HepG2 (cell line): Measurements from ENCODE around the gene VPS25. TPM values are rescaled to one million over a fixed set of nuclear protein-coding genes. Genes with fewer than 3 reads are reported as not detected.

Experiments used
- ATAC-seq: fragments of 200-7000 bp; cut with Tn5 transposase; 3 replicates; pipeline ENCODE4 v1.9.1; 2020; ENCODE audit warnings: mild to moderate bottlenecking, moderate library complexity
- BruUV-seq: library from RNA; stranded (reverse); fragments of 400-500 nt; replicated peaks from 2 replicates; lab custom pipeline; 2021; lab: Mats Ljungman, UMichigan
- CTCF ChIA-PET: fragments of 300-600 bp; formaldehyde crosslinking; extraction: SDS; loops from one replicate; lab custom pipeline; 2021; ENCODE audit warnings: low total read pairs, inconsistent platforms, low intra/inter-chr PET ratio; lab: Yijun Ruan, JAX
- POLR2A ChIA-PET: fragments of 350-600 bp; sonication (Branson Sonifier 250); formaldehyde crosslinking; loops from one replicate; lab custom pipeline; 2020; ENCODE audit warnings: antibody characterized with exemption, inconsistent platforms; lab: Yijun Ruan, JAX
- DNase-seq: peaks from one replicate; pipeline ENCODE4 v3.0.0-alpha.2; 2015; ENCODE audit warnings: low spot score
- FAIRE-seq: peaks from 3 replicates; lab custom pipeline; 2011; peaks lifted over from hg19 to GRCh38; lab: Jason Lieb, UNC
- H2AFZ ChIP-seq: one replicate; pipeline ENCODE4 v1.6.1; 2011; ENCODE audit warnings: low read length, inconsistent platforms
- H3K27ac ChIP-seq: fragments of 300-600 bp; 3 replicates; pipeline ENCODE4 v1.8.0; 2011; ENCODE audit warnings: mixed run types, mild to moderate bottlenecking, mixed read lengths, low read length, inconsistent platforms; ENCODE audit not compliant: insufficient read depth; ENCODE audit errors: extremely low read length
- H3K27me3 ChIP-seq, 2 experiments: fragments of 200-600 bp in 1 of 2; 2 replicates in 1 of 2; 3 replicates in 1 of 2; pipeline versions ENCODE4 v1.6.0 to v1.8.0; 2011; ENCODE audit warnings: low read length in 2 of 2, mild to moderate bottlenecking in 2 of 2, moderate library complexity in 2 of 2, inconsistent platforms in 1 of 2; ENCODE audit not compliant: insufficient read depth in 2 of 2, control insufficient read depth in 1 of 2
- H3K36me3 ChIP-seq, 2 experiments: fragments of 200-600 bp in 1 of 2; replicated peaks in 1 of 2; 2 replicates in 1 of 2; 3 replicates in 1 of 2; pipeline versions ENCODE4 v1.5.1 to v1.8.0; 2011; ENCODE audit warnings: low read length in 2 of 2, inconsistent platforms in 1 of 2; ENCODE audit not compliant: insufficient read depth in 2 of 2, control insufficient read depth in 1 of 2
- H3K4me1 ChIP-seq: 2 replicates; pipeline ENCODE4 v1.5.1; 2012; ENCODE audit warnings: low read length, inconsistent platforms; ENCODE audit not compliant: insufficient read depth
- H3K4me2 ChIP-seq: 2 replicates; pipeline ENCODE4 v1.6.0; 2011; ENCODE audit warnings: low read depth, low read length, inconsistent platforms
- H3K4me3 ChIP-seq, 3 experiments: fragments of 200-600 bp in 1 of 3; sonication (generic), shearing (Covaris generic) in 1 of 3; replicated peaks in 1 of 3; 2 replicates each; pipeline ENCODE4 v1.5.1; 2011 to 2016; ENCODE audit warnings: low read length in 3 of 3, inconsistent platforms in 2 of 3, low read depth in 2 of 3, mild to moderate bottlenecking in 2 of 3, control low read depth in 1 of 3, mixed read lengths in 1 of 3; ENCODE audit not compliant: insufficient read depth in 1 of 3
- H3K79me2 ChIP-seq: one replicate; pipeline ENCODE4 v1.6.1; 2011; ENCODE audit warnings: low read length, inconsistent platforms; ENCODE audit not compliant: insufficient read depth
- H3K9ac ChIP-seq: 2 replicates; pipeline ENCODE4 v1.6.0; 2011; ENCODE audit warnings: mild to moderate bottlenecking, low read depth, low read length, inconsistent platforms; ENCODE audit not compliant: insufficient read depth
- H3K9me3 ChIP-seq: 2 replicates; pipeline ENCODE4 v1.5.1; 2012; ENCODE audit warnings: mild to moderate bottlenecking, low read length
- H4K20me1 ChIP-seq: 2 replicates; pipeline ENCODE4 v1.6.0; 2011; ENCODE audit warnings: inconsistent platforms, mild to moderate bottlenecking, low read length, moderate library complexity; ENCODE audit not compliant: insufficient read depth
- ATAD3A ChIP-seq: sonication (generic); formaldehyde crosslinking; IDR thresholded peaks from 2 replicates; pipeline ENCODE4 v1.4.0; 2020; ENCODE audit warnings: missing genetic modification reagents
- HOXA5 ChIP-seq: sonication (generic); formaldehyde crosslinking; IDR thresholded peaks from 2 replicates; pipeline ENCODE4 v1.4.0; 2020; ENCODE audit warnings: missing genetic modification reagents
- POLR2G ChIP-seq: fragments of 200-400 bp; formaldehyde crosslinking; IDR thresholded peaks from 2 replicates; pipeline ENCODE4 v1.6.1; 2018; ENCODE audit warnings: mild to moderate bottlenecking, low read depth, low read length, moderate library complexity
- TOE1 ChIP-seq: sonication (generic); formaldehyde crosslinking; IDR thresholded peaks from 2 replicates; pipeline ENCODE4 v1.4.0; 2020; ENCODE audit warnings: mild to moderate bottlenecking, missing genetic modification reagents
- whole genome bisulfite sequencing: methylation state at CpG from one replicate; pipeline ENCODE4 v1.1.6; 2017; ENCODE audit warnings: low lambda C conversion rate; 5-methylcytosine and 5-hydroxymethylcytosine counted together
- in situ Hi-C: cut with HindIII; loops from 2 replicates; pipeline ENCODE4 v1.10.0; 2017; ENCODE audit warnings: low pct_unique_long_range_greater_than_20kb; ENCODE audit not compliant: extremely low pct_ligation_motif_present
- intact Hi-C: fragments of 100-400 bp; cut with micrococcal nuclease; formaldehyde crosslinking; loops from one replicate; pipeline ENCODE4 v1.10.0; 2022; ENCODE audit not compliant: unreplicated experiment
- polyA plus RNA-seq, 8 experiments: library from polyadenylated mRNA; depleted of rRNA in 3 of 8; stranded (reverse) in 7 of 8; unstranded in 1 of 8; fragments of >200 nt; fragmentation: Illumina TruSeq in 4 of 8; extraction: Trizol in 4 of 8; gene quantifications; 2 replicates each; pipeline versions ENCODE4 v1.2.1 to v1.2.3, GENCODE V29; 2011 to 2016; ENCODE audit warnings: low read depth in 4 of 8, missing spikeins in 1 of 8, mixed read lengths in 1 of 8; ENCODE audit not compliant: insufficient read depth in 1 of 8
- total RNA-seq, 5 experiments: library from RNA; depleted of rRNA; stranded (reverse); fragments of >200 nt; fragmentation: Illumina TruSeq; extraction: Trizol; gene quantifications; 2 replicates each; pipeline ENCODE4 v1.2.3, GENCODE V29; 2016; ENCODE audit warnings: low read depth in 1 of 5
- TF ChIP-seq, protein P1 (sequence below): IDR thresholded peaks from 2 replicates; pipeline ENCODE4 v1.6.1; 2016; ENCODE audit warnings: low read depth, missing genetic modification reagents, missing compliant biosample characterization
- TF ChIP-seq, protein P2 (sequence below): sonication (generic); formaldehyde crosslinking; IDR thresholded peaks from 2 replicates; pipeline ENCODE4 v1.5.1; 2020; ENCODE audit warnings: mild to moderate bottlenecking, missing genetic modification reagents
- TF ChIP-seq, protein P3 (sequence below): sonication (generic); formaldehyde crosslinking; IDR thresholded peaks from 2 replicates; pipeline ENCODE4 v1.4.0; 2020; ENCODE audit warnings: missing genetic modification reagents
- TF ChIP-seq, protein P4 (sequence below): sonication (generic); formaldehyde crosslinking; conservative IDR thresholded peaks from 2 replicates; pipeline ENCODE4 v1.4.0; 2020; ENCODE audit warnings: missing genetic modification reagents

VPS25 gene
- total and polyA plus RNA-seq, 2 of the 13 experiments (the other 11 are each of a cell fraction or from before 2014, with no cell fraction given): 161 to 249 TPM

DNA sequence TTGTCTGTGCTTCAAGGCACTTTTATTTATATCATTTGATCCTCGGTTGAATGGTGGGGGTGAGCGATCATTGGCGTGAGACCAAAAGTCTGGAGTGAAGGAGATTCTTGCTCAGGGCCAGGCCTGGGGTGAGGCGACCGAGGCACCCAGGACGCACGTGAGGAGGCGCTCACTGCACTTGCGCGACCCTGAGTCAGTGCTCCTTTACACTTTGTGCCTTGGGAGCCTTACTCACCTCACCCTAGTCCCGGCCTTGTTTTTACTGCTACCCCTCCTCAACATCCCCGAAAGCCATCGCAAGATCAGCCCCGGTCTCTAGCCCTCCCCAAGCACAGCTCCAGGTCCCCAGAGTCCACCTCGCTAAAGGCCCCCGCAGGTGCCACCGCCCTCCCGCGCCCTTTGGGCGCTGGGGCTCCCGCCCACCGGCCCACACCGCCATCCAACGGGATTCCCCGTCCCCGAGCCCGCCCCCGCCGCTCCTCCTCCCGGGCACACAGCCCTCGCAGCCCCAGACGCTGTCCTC, 28.9 kb upstream of the VPS25 start:
- in situ Hi-C loops: no loop called here
- H3K9me3 ChIP-seq: no peaks in the 10 kb centered on the region
- POLR2A ChIA-PET: interaction anchor here (0.6 to 3.8 kb wide), 23 partner anchors 10 to 195 kb away, joined by 3 to 55 read pairs (median 4); partner anchors contain the start of genes BECN1, CNTD1, CNTNAP1 and COA3
- H3K79me2 ChIP-seq: peaks cover 9% of the 10 kb centered on the region
- no peaks in the 10 kb centered on the region for H3K36me3 ChIP-seq
- DNase-seq (peak; percentile 78), ATAC-seq (peak; percentile 89), FAIRE-seq (no peak)
- no peaks in the 10 kb centered on the region for H3K27me3 ChIP-seq
- peak overlapping the region; percentile 67 for H2AFZ ChIP-seq
- peak overlapping the region; percentile 83 for H3K27ac ChIP-seq
- peaks cover 56% of the 10 kb centered on the region for H3K4me1 ChIP-seq
- H4K20me1 ChIP-seq: no peaks in the 10 kb centered on the region
- intact Hi-C loops: no loop called here
- H3K9ac ChIP-seq: peak overlapping the region; percentile 81
- 2% methylated on average over 31 of the region's 32 CpGs for WGBS
- TSS peak; percentile 86 for BruUV-seq
- H3K4me2 ChIP-seq: peak overlapping the region; percentile 95
- peak overlapping the region; percentile 58 to 84 (median 76) for H3K4me3 ChIP-seq
- CTCF ChIA-PET: no interaction called here
- TF ChIP-seq, protein P1, sequence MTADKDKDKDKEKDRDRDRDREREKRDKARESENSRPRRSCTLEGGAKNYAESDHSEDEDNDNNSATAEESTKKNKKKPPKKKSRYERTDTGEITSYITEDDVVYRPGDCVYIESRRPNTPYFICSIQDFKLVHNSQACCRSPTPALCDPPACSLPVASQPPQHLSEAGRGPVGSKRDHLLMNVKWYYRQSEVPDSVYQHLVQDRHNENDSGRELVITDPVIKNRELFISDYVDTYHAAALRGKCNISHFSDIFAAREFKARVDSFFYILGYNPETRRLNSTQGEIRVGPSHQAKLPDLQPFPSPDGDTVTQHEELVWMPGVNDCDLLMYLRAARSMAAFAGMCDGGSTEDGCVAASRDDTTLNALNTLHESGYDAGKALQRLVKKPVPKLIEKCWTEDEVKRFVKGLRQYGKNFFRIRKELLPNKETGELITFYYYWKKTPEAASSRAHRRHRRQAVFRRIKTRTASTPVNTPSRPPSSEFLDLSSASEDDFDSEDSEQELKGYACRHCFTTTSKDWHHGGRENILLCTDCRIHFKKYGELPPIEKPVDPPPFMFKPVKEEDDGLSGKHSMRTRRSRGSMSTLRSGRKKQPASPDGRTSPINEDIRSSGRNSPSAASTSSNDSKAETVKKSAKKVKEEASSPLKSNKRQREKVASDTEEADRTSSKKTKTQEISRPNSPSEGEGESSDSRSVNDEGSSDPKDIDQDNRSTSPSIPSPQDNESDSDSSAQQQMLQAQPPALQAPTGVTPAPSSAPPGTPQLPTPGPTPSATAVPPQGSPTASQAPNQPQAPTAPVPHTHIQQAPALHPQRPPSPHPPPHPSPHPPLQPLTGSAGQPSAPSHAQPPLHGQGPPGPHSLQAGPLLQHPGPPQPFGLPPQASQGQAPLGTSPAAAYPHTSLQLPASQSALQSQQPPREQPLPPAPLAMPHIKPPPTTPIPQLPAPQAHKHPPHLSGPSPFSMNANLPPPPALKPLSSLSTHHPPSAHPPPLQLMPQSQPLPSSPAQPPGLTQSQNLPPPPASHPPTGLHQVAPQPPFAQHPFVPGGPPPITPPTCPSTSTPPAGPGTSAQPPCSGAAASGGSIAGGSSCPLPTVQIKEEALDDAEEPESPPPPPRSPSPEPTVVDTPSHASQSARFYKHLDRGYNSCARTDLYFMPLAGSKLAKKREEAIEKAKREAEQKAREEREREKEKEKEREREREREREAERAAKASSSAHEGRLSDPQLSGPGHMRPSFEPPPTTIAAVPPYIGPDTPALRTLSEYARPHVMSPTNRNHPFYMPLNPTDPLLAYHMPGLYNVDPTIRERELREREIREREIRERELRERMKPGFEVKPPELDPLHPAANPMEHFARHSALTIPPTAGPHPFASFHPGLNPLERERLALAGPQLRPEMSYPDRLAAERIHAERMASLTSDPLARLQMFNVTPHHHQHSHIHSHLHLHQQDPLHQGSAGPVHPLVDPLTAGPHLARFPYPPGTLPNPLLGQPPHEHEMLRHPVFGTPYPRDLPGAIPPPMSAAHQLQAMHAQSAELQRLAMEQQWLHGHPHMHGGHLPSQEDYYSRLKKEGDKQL (CRISPR knock-in tag): no peak; the same call in 1 of the 2 replicates
- TF ChIP-seq, protein P2, sequence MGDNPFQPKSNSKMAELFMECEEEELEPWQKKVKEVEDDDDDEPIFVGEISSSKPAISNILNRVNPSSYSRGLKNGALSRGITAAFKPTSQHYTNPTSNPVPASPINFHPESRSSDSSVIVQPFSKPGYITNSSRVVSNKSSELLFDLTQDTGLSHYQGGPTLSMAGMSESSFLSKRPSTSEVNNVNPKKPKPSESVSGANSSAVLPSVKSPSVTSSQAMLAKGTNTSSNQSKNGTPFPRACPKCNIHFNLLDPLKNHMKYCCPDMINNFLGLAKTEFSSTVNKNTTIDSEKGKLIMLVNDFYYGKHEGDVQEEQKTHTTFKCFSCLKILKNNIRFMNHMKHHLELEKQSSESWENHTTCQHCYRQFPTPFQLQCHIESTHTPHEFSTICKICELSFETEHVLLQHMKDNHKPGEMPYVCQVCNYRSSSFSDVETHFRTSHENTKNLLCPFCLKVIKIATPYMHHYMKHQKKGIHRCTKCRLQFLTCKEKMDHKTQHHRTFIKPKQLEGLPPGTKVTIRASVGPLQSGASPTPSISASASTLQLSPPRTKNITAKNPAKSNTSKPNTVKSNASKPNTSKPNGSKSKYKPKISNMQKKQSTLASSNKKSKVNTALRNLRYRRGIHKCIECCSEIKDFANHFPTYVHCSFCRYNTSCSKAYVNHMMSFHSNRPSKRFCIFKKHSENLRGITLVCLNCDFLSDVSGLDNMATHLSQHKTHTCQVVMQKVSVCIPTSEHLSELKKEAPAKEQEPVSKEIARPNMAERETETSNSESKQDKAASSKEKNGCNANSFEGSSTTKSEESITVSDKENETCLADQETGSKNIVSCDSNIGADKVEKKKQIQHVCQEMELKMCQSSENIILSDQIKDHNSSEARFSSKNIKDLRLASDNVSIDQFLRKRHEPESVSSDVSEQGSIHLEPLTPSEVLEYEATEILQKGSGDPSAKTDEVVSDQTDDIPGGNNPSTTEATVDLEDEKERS (CRISPR knock-in tag): 0 out of 2 replicates have a peak, but pooled peaks have one; percentile 10
- TF ChIP-seq POLR2G (peak; percentile 85; the same call in 1 of the 2 replicates), ATAD3A (CRISPR knock-in tag) (no peak), TOE1 (CRISPR knock-in tag) (no peak; the same call in 1 of the 2 replicates), HOXA5 (CRISPR knock-in tag) (no peak; the same call in 1 of the 2 replicates)
- TF ChIP-seq, protein P3, sequence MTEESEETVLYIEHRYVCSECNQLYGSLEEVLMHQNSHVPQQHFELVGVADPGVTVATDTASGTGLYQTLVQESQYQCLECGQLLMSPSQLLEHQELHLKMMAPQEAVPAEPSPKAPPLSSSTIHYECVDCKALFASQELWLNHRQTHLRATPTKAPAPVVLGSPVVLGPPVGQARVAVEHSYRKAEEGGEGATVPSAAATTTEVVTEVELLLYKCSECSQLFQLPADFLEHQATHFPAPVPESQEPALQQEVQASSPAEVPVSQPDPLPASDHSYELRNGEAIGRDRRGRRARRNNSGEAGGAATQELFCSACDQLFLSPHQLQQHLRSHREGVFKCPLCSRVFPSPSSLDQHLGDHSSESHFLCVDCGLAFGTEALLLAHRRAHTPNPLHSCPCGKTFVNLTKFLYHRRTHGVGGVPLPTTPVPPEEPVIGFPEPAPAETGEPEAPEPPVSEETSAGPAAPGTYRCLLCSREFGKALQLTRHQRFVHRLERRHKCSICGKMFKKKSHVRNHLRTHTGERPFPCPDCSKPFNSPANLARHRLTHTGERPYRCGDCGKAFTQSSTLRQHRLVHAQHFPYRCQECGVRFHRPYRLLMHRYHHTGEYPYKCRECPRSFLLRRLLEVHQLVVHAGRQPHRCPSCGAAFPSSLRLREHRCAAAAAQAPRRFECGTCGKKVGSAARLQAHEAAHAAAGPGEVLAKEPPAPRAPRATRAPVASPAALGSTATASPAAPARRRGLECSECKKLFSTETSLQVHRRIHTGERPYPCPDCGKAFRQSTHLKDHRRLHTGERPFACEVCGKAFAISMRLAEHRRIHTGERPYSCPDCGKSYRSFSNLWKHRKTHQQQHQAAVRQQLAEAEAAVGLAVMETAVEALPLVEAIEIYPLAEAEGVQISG (CRISPR knock-in tag): no peak; the same call in none of the 2 replicates
- TF ChIP-seq, protein P4, sequence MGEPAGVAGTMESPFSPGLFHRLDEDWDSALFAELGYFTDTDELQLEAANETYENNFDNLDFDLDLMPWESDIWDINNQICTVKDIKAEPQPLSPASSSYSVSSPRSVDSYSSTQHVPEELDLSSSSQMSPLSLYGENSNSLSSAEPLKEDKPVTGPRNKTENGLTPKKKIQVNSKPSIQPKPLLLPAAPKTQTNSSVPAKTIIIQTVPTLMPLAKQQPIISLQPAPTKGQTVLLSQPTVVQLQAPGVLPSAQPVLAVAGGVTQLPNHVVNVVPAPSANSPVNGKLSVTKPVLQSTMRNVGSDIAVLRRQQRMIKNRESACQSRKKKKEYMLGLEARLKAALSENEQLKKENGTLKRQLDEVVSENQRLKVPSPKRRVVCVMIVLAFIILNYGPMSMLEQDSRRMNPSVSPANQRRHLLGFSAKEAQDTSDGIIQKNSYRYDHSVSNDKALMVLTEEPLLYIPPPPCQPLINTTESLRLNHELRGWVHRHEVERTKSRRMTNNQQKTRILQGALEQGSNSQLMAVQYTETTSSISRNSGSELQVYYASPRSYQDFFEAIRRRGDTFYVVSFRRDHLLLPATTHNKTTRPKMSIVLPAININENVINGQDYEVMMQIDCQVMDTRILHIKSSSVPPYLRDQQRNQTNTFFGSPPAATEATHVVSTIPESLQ: 0 out of 2 replicates have a peak, but pooled peaks have one; percentile 14
